ENCODE measurements around the gene OSBPL9. TPM values are rescaled to one million over a fixed set of nuclear protein-coding genes. Genes with fewer than 3 reads are reported as not detected.

Gene OSBPL9
- total and polyA plus RNA-seq, 9 of the 15 experiments (the other 6 are each of a cell fraction or from before 2014, with no cell fraction given), result 43.9 to 217 (median 170) TPM

- Histone ChIP-seq H3K9me1 (ENCODE audit: control insufficient read depth, insufficient read depth, low read length) (no peaks in the 10 kb centered on the region), H3K27me3 (ENCODE audit: control insufficient read depth in 2 of 2, insufficient read depth in 2 of 2, low read length in 2 of 2) (no peaks in the 10 kb centered on the region), H3K4me2 (ENCODE audit: insufficient read depth, low read length) (no peak overlapping the region), H3K79me2 (ENCODE audit: control insufficient read depth, insufficient read depth, low read length) (no peaks in the 10 kb centered on the region), H3K4me3 (no peak overlapping the region), H3K36me3 (ENCODE audit: control insufficient read depth, insufficient read depth, low read length) (peaks cover 100% of the 10 kb centered on the region), H3K4me1 (replicated peaks in 1 of 2; ENCODE audit: control insufficient read depth in 2 of 2, insufficient read depth in 2 of 2, low read length in 2 of 2) (no peaks in the 10 kb centered on the region), H3K9ac (ENCODE audit: insufficient read depth in 1 of 2, low read depth in 2 of 2, low read length in 2 of 2) (no peak overlapping the region), H3K9me3 (replicated peaks; ENCODE audit: control insufficient read depth, insufficient read depth, low read depth, low read length) (no peaks in the 10 kb centered on the region), H3K27ac (ENCODE audit: extremely low read depth, low read depth, low read length) (no peak overlapping the region), H2AFZ (ENCODE audit: low read depth, low read length) (no peak overlapping the region), H4K20me1 (replicated peaks; ENCODE audit: control insufficient read depth, insufficient read depth, low read length) (no peaks in the 10 kb centered on the region)
- intact Hi-C loops (cut with micrococcal nuclease), result loop anchor here (10.0 kb wide), 1 partner anchor 214 kb away; no protein-coding TSS in a partner anchor
- ATAC-seq (peak; percentile 10), FAIRE-seq (no peak), DNase-seq (ENCODE audit: extremely low read depth in 1 of 4, low spot score in 3 of 4) (no peak)
- POLR2A ChIA-PET, result interaction anchor here (0.6 to 2.3 kb wide), 9 partner anchors 8 to 243 kb away, joined by 3 to 10 read pairs (median 4); no protein-coding TSS in a partner anchor
- no TSS peak for BruUV-seq (replicated peaks)
- CTCF ChIA-PET (ENCODE audit: low intra/inter-chr PET ratio), result no interaction called here
- WGBS (ENCODE audit: insufficient coverage, low coverage, missing lambda C conversion rate), result 98% methylated on average over 6 of the region's 6 CpGs
- in situ Hi-C loops (cut with MboI), result no loop called here
- TF ChIP-seq SUPT5H (IDR thresholded peaks at IDR 0.05) (peak; percentile 55; the same call in 1 of the 2 replicates), POLR2A (conservative IDR thresholded peaks at IDR 0.05) (peak; percentile 43), RAD21 (CRISPR knock-in tag; conservative IDR thresholded peaks at IDR 0.05 in 1 of 2, IDR thresholded peaks at IDR 0.05 in 1 of 2) (no peak), E2F4 (CRISPR knock-in tag; IDR thresholded peaks at IDR 0.05; ENCODE audit: low read depth) (0 out of 2 replicates have a peak, but pooled peaks have one; percentile 25), POLR2B (IDR thresholded peaks at IDR 0.05; ENCODE audit: low read depth, partially characterized antibody) (peak; percentile 48)
Observed at GRCh38 chr1:51790385-51790784, 173.5 kb downstream of the OSBPL9 start.
